Hematopoietic multipotent progenitor cell treated with erythropoietin and hydrocortisone succinate and interleukin-3 and kit ligand, for 17 days (in vitro differentiated cells): ENCODE results near the gene RPS21.

Experiments used
- DNase-seq: peaks from one replicate; pipeline ENCODE4 v3.0.0-alpha.2; 2015; ENCODE audit warnings: low spot score

RPS21 gene

GRCh38 chr20:62427172-62428001 lies 40.5 kb downstream of the RPS21 start, which contains the start of gene RBBP8NL:
RBBP8NL (minus strand) TSS chr20:62427539; CDS start chr20:62419647, 7,892 bp downstream.
- no peak for DNase-seq

- DNase-seq, result no peak
Measured at GRCh38 chr20:62428002-62428372, 41.1 kb downstream of the RPS21 start.

GRCh38 chr20:62428396-62429295 lies 41.7 kb downstream of the RPS21 start:
- no peak for DNase-seq

- DNase-seq, result no peak
Measured at GRCh38 chr20:62429455-62430310, 42.8 kb downstream of the RPS21 start.

- DNase-seq, result no peak
Measured at GRCh38 chr20:62430311-62430853, 43.5 kb downstream of the RPS21 start.

- no peak for DNase-seq
Measured at GRCh38 chr20:62430866-62431447, 44.1 kb downstream of the RPS21 start.

- DNase-seq, result no peak
Measured at GRCh38 chr20:62433658-62434497, 47.0 kb downstream of the RPS21 start.

- no peak for DNase-seq
Measured at GRCh38 chr20:62436692-62437091, 49.8 kb downstream of the RPS21 start.

GRCh38 chr20:62437496-62437895 lies 50.6 kb downstream of the RPS21 start:
- no peak for DNase-seq

GRCh38 chr20:62437927-62438326 lies 51.0 kb downstream of the RPS21 start:
- DNase-seq, result no peak
